ENCODE results near the gene DGKB.

GRCh38 chr7:14805105-14805719, 97.3 kb downstream of the DGKB start:
- no peak for TF ChIP-seq CTCF (IDR thresholded peaks at IDR 0.05)
- no peak for TF ChIP-seq POLR2A (IDR thresholded peaks at IDR 0.05)

Data from gastroesophageal sphincter (tissue), 3 donors.